Mesodermal cell (in vitro differentiated cells): ENCODE measurements around the gene DCK.

Experiments
- H3K27ac ChIP-seq: 2 replicates; pipeline ENCODE4 v1.7.0; 2013; ENCODE audit warnings: mild to moderate bottlenecking, low read depth, low read length, moderate library complexity; ENCODE audit not compliant: severe bottlenecking
- H3K36me3 ChIP-seq: 2 replicates; pipeline ENCODE4 v1.7.1; 2013; ENCODE audit warnings: mild to moderate bottlenecking, low read length, moderate library complexity; ENCODE audit not compliant: control insufficient read depth, insufficient read depth
- H3K4me1 ChIP-seq: one replicate; pipeline ENCODE4 v1.7.1; 2013; ENCODE audit warnings: mild to moderate bottlenecking, low read length; ENCODE audit not compliant: insufficient read depth, control insufficient read depth, poor library complexity, severe bottlenecking
- H3K4me3 ChIP-seq: 2 replicates; pipeline ENCODE4 v1.7.0; 2013; ENCODE audit warnings: low read length, control low read depth, mild to moderate bottlenecking; ENCODE audit not compliant: insufficient read depth, poor library complexity, severe bottlenecking; ENCODE audit errors: extremely low read depth
- H3K9me3 ChIP-seq: 2 replicates; pipeline ENCODE4 v1.7.1; 2013; ENCODE audit warnings: mild to moderate bottlenecking, low read length, moderate library complexity; ENCODE audit not compliant: control insufficient read depth
- WGBS, 2 experiments: methylation state at CpG; one replicate each; pipeline ENCODE4 v1.1.5; 2013; ENCODE audit warnings: missing lambda C conversion rate in 2 of 2; ENCODE audit not compliant: insufficient coverage in 2 of 2; 5-methylcytosine and 5-hydroxymethylcytosine counted together

Gene DCK

GRCh38 chr4:70979445-70980008, 13.9 kb upstream of the DCK start:
- WGBS, 2 experiments, result no CpG with 5 or more reads among the region's 1 CpG
- Histone ChIP-seq H3K36me3 (peaks cover 52% of the 10 kb centered on the region), H3K9me3 (no peaks in the 10 kb centered on the region), H3K4me1 (no peaks in the 10 kb centered on the region), H3K27ac (no peak overlapping the region), H3K4me3 (no peak overlapping the region)

- no peak overlapping the region for H3K27ac ChIP-seq
- H3K36me3 ChIP-seq, result peaks cover 48% of the 10 kb centered on the region
- H3K4me3 ChIP-seq, result no peak overlapping the region
- H3K9me3 ChIP-seq, result no peaks in the 10 kb centered on the region
- no peaks in the 10 kb centered on the region for H3K4me1 ChIP-seq
Observed at GRCh38 chr4:70980196-70980595, 13.3 kb upstream of the DCK start.

- H3K4me3 ChIP-seq, result no peak overlapping the region
- H3K27ac ChIP-seq, result no peak overlapping the region
- H3K4me1 ChIP-seq, result no peaks in the 10 kb centered on the region
- H3K9me3 ChIP-seq, result no peaks in the 10 kb centered on the region
- peaks cover 23% of the 10 kb centered on the region for H3K36me3 ChIP-seq
Observed at GRCh38 chr4:70984106-70984505, 9.3 kb upstream of the DCK start.

GRCh38 chr4:70984589-70984988, 8.9 kb upstream of the DCK start:
- H3K9me3 ChIP-seq, result no peaks in the 10 kb centered on the region
- 83% methylated on average over 1 of the region's 1 CpG; no CpG with 5 or more reads in 1 of the 2 experiments for WGBS, 2 experiments
- H3K36me3 ChIP-seq, result peaks cover 18% of the 10 kb centered on the region
- H3K4me1 ChIP-seq, result no peaks in the 10 kb centered on the region
- H3K4me3 ChIP-seq, result no peak overlapping the region
- H3K27ac ChIP-seq, result no peak overlapping the region

- H3K36me3 ChIP-seq, result peaks cover 17% of the 10 kb centered on the region
- H3K9me3 ChIP-seq, result peaks cover 12% of the 10 kb centered on the region
- H3K4me3 ChIP-seq, result no peak overlapping the region
- peaks cover 4% of the 10 kb centered on the region for H3K4me1 ChIP-seq
- 83 to 85% methylated on average over 1 of the region's 2 CpGs for WGBS, 2 experiments
- H3K27ac ChIP-seq, result no peak overlapping the region
Observed at GRCh38 chr4:70991596-70991995, 1.9 kb upstream of the DCK start.

- H3K9me3 ChIP-seq, result peaks cover 12% of the 10 kb centered on the region
- peaks cover 4% of the 10 kb centered on the region for H3K4me1 ChIP-seq
- H3K27ac ChIP-seq, result no peak overlapping the region
- H3K36me3 ChIP-seq, result peaks cover 18% of the 10 kb centered on the region
- 92 to 96% methylated on average over 2 to 5 of the region's 5 CpGs for WGBS, 2 experiments
- no peak overlapping the region for H3K4me3 ChIP-seq
Observed at GRCh38 chr4:70992391-70992881, 1.0 kb upstream of the DCK start.

- Histone ChIP-seq H3K27ac (peak overlapping the region; percentile 90), H3K4me3 (peak overlapping the region; percentile 71), H3K36me3 (peaks cover 34% of the 10 kb centered on the region), H3K9me3 (peaks cover 12% of the 10 kb centered on the region), H3K4me1 (peaks cover 4% of the 10 kb centered on the region)
- WGBS, 2 experiments, result 13 to 22% methylated on average over 1 of the region's 11 CpGs
Observed at GRCh38 chr4:70994069-70994366, 569 bp downstream of the DCK start.

GRCh38 chr4:70994387-70995099, 1.1 kb downstream of the DCK start:
- 79 to 86% methylated on average over 6 to 7 of the region's 10 CpGs for WGBS, 2 experiments
- H3K4me1 ChIP-seq, result peaks cover 4% of the 10 kb centered on the region
- peaks cover 12% of the 10 kb centered on the region for H3K9me3 ChIP-seq
- peaks cover 37% of the 10 kb centered on the region for H3K36me3 ChIP-seq
- peak overlapping the region; percentile 71 for H3K4me3 ChIP-seq
- H3K27ac ChIP-seq, result no peak overlapping the region

- Histone ChIP-seq H3K4me1 (peaks cover 4% of the 10 kb centered on the region), H3K9me3 (peaks cover 12% of the 10 kb centered on the region), H3K4me3 (no peak overlapping the region), H3K36me3 (peaks cover 38% of the 10 kb centered on the region), H3K27ac (no peak overlapping the region)
- WGBS, 2 experiments, result 78 to 82% methylated on average over 4 of the region's 4 CpGs
Observed at GRCh38 chr4:70996018-70996360, 2.5 kb downstream of the DCK start.

- H3K4me1 ChIP-seq, result peaks cover 4% of the 10 kb centered on the region
- no peak overlapping the region for H3K27ac ChIP-seq
- peaks cover 12% of the 10 kb centered on the region for H3K9me3 ChIP-seq
- H3K4me3 ChIP-seq, result no peak overlapping the region
- H3K36me3 ChIP-seq, result peaks cover 46% of the 10 kb centered on the region
- WGBS, 2 experiments, result 92 to 100% methylated on average over 1 of the region's 1 CpG
Observed at GRCh38 chr4:70997036-70997435, 3.6 kb downstream of the DCK start.

GRCh38 chr4:70997546-70997945, 4.1 kb downstream of the DCK start:
- Histone ChIP-seq H3K4me1 (peaks cover 4% of the 10 kb centered on the region), H3K4me3 (no peak overlapping the region), H3K9me3 (peaks cover 12% of the 10 kb centered on the region), H3K36me3 (peaks cover 47% of the 10 kb centered on the region), H3K27ac (no peak overlapping the region)
- WGBS, 2 experiments, result 100% methylated on average over 1 of the region's 2 CpGs; no CpG with 5 or more reads in 1 of the 2 experiments
